Measurements from ENCODE around the gene POLR2H. TPM values are rescaled to one million over a fixed set of nuclear protein-coding genes. Genes with fewer than 3 reads are reported as not detected.

The POLR2H gene
- total RNA-seq, 1 experiment from 2014 or later: 101 TPM

DNA sequence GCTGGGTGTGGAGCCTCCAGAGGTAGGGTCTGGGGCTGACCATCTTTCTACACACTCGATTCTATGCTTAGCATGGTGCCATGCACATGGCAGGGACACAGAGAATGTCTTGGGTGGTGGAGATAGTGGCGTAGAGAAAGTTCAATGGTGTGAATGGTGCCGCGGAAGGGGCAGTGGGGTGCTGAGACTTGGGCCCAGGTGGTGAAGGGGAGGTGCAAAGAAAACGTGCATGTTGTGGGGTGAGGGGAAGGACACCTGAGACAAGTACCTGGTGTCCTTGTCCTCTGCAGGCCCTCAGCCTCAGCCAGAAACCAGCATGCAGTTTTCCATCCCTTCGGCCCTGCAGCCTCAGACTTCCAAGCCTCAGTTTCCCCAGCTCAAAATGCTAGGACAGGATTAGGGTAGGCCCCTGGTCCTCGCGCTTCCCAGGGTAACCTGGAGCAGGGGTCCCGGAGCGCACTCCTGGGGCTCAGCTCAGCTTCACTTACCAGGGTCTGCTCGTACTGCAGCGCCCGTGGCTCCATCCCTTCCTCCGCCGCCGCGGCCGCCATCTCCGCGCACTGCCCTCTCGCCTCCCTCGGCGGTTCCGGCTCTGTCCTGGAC is 480 bp upstream of the POLR2H start:
- H3K9me3 ChIP-seq (replicated peaks): no peaks in the 10 kb centered on the region
- H3K36me3 ChIP-seq: peaks cover 54% of the 10 kb centered on the region
- H3K27me3 ChIP-seq (replicated peaks): no peaks in the 10 kb centered on the region
- peak in 1 of 2 experiments; percentile 11 for DNase-seq (ENCODE audit: low read depth in 1 of 2, low spot score in 2 of 2)
- H3K4me1 ChIP-seq (replicated peaks): peaks cover 58% of the 10 kb centered on the region
- H3K4me3 ChIP-seq: peak overlapping the region; percentile 90
- H3K27ac ChIP-seq: peak overlapping the region; percentile 99

DNA sequence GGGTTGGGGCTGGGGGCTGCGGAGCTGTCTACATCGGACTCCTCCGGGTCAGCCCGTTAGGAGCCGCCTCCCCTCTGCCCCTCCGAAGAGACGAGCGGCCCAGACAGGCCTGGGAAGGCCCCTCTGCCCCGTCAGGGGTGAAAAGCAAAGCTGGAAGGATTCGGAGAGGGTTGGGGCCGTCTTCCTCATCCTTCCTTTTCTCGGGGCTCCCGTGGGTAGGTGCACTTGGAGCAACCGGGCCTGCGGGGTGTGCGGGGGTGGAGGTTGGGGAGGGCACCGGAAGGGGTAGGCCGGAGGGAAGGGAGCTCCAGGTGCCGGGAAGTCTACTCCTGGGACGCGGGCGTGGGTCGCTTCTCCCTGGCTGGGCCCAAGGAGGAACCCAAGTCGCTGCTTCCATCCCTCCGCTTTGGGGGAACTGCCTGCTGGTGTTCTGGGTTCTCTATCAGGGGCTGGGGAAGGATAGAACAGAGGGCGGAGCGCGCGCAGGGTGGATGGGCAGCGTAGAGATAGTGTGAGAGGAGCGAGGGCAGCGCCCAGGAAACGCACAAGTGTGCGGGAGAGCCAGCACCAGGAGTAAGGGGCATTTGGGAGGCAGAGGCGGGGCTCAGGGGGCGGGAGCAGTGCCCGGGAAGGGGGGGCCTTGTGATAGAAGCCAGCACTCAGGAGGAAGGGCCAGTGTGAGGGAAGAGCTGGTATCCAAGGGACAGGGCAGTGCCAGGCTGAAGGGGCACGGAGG is 590 bp downstream of the POLR2H start:
- Histone ChIP-seq H3K36me3 (peaks cover 54% of the 10 kb centered on the region), H3K9me3 (replicated peaks) (no peaks in the 10 kb centered on the region), H3K27ac (peak overlapping the region; percentile 99), H3K4me1 (replicated peaks) (peaks cover 47% of the 10 kb centered on the region), H3K4me3 (peak overlapping the region; percentile 90), H3K27me3 (replicated peaks) (no peaks in the 10 kb centered on the region)
- peak in 1 of 2 experiments; percentile 57 for DNase-seq (ENCODE audit: low read depth in 1 of 2, low spot score in 2 of 2)

DNA sequence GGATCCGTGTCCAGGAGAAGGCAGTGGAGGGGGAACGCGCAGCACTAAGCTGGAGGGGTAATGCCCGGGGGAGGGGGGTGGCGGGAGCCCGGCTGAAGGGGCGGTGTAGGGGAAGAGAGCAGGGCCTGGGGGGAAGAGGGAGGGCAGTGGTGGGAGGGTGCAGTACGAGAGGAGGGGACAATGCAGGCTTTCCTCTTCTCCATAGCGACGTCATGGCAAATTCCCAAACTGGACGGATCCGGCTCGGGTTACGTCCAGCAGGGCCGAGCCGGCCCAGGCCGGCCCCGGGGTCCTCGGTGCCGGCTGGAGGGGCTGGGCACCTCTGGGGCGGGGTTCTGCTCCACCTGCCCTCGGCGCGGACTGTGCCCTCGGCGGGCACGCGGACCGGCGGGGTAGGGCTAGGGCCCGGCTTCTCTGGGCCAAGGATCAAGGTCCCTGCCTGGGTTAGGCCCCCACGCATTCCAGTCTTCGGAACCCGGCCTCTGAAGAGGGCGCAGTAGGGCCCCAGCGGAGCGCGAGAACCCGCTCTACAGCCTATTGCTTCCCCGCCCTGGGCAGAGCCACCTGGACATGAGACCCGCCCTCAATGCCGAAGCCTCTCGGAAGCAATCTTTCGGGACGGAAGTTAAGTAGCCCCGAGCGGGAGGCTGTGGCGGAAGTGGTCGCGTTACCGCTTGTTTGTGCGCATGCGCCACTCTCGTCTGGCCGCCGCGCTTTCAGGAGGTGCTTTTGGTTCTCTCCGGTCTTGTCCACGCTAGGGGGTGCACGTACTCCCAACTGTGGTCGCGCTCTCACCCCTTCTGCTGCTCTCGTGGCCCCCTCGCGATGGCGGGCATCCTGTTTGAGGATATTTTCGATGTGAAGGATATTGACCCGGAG is 1.4 kb downstream of the POLR2H start:
- peak overlapping the region; percentile 99 for H3K27ac ChIP-seq
- H3K9me3 ChIP-seq (replicated peaks): no peaks in the 10 kb centered on the region
- peaks cover 44% of the 10 kb centered on the region for H3K4me1 ChIP-seq (replicated peaks)
- peak; percentile 92 to 96 for DNase-seq (ENCODE audit: low read depth in 1 of 2, low spot score in 2 of 2)
- H3K4me3 ChIP-seq: peak overlapping the region; percentile 90
- H3K36me3 ChIP-seq: peaks cover 50% of the 10 kb centered on the region
- no peaks in the 10 kb centered on the region for H3K27me3 ChIP-seq (replicated peaks)

- H3K4me1 ChIP-seq (replicated peaks): peaks cover 18% of the 10 kb centered on the region; the same call in 1 of the 2 replicates
- no peak for DNase-seq (ENCODE audit: low read depth in 1 of 2, low spot score in 2 of 2)
- H3K36me3 ChIP-seq: peaks cover 49% of the 10 kb centered on the region
- no peaks in the 10 kb centered on the region for H3K9me3 ChIP-seq (replicated peaks)
- H3K27ac ChIP-seq: no peak overlapping the region
- H3K4me3 ChIP-seq: no peak overlapping the region
- H3K27me3 ChIP-seq (replicated peaks): no peaks in the 10 kb centered on the region
Measured at GRCh38 chr3:184366619-184367289, 5.2 kb downstream of the POLR2H start.

DNA sequence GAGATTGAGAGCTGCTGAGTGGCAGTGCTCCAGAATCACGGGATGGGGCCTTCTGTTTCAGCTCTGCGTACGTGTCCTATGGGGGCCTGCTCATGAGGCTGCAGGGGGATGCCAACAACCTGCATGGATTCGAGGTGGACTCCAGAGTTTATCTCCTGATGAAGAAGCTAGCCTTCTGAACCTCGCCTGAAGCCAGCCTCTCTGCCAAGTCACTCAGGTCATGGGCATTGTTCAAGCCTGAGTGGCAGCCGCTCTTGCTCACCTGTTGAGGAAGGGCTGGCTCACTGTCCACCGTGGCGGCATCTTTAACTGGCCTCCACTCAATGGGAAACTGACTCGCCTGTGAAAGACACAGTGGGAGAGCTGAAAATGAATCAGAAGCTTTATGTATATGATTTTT is 6.6 kb downstream of the POLR2H start:
- Histone ChIP-seq H3K9me3 (replicated peaks) (no peaks in the 10 kb centered on the region), H3K36me3 (peaks cover 49% of the 10 kb centered on the region), H3K4me3 (no peak overlapping the region), H3K4me1 (replicated peaks) (peaks cover 9% of the 10 kb centered on the region; the same call in 1 of the 2 replicates), H3K27me3 (replicated peaks) (no peaks in the 10 kb centered on the region), H3K27ac (no peak overlapping the region)
- no peak for DNase-seq (ENCODE audit: low read depth in 1 of 2, low spot score in 2 of 2)

DNA sequence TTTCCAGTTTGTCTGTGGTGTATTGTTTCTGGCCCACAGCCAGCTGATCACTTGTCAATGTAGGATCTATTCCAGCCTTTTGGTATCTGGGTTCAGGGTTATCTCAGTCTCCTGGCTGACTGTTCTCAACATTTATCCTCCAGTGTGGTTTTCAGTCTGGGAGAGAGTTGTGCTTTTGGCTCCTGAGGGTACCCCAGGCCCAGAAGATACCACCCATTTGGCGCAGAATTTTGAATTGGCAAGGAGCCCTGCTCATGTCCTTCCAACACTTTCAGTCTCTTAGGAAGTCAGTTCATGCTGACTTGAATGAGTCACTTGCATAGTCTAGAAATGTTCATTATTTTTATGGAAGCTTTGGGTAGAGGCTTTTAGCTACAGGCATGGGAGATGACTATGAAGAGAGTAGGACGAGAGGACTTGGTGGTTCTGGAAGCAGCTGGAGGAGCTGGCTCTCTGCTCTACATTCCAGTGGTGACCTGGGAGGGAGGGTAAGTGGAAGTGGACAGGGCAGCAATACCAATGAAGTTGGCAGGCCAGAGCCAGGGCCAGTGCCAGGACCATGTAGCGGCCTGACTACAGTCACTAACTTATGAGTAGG is 7.2 kb downstream of the POLR2H start:
- DNase-seq (ENCODE audit: low read depth in 1 of 2, low spot score in 2 of 2): no peak
- H3K4me3 ChIP-seq: no peak overlapping the region
- peaks cover 46% of the 10 kb centered on the region for H3K36me3 ChIP-seq
- H3K27ac ChIP-seq: no peak overlapping the region
- H3K9me3 ChIP-seq (replicated peaks): no peaks in the 10 kb centered on the region
- no peaks in the 10 kb centered on the region for H3K27me3 ChIP-seq (replicated peaks)
- peaks cover 5% of the 10 kb centered on the region; the same call in 1 of the 2 replicates for H3K4me1 ChIP-seq (replicated peaks)

- Histone ChIP-seq H3K27me3 (replicated peaks) (no peaks in the 10 kb centered on the region), H3K9me3 (replicated peaks) (no peaks in the 10 kb centered on the region), H3K27ac (no peak overlapping the region), H3K4me3 (no peak overlapping the region), H3K4me1 (replicated peaks) (no peaks in the 10 kb centered on the region), H3K36me3 (peaks cover 21% of the 10 kb centered on the region)
- DNase-seq (ENCODE audit: low read depth in 1 of 2, low spot score in 2 of 2): peak; percentile 58 to 76
Measured at GRCh38 chr3:184371570-184372018, 10.1 kb downstream of the POLR2H start.

- no peak for DNase-seq (ENCODE audit: low read depth in 1 of 2, low spot score in 2 of 2)
- Histone ChIP-seq H3K4me1 (replicated peaks) (no peaks in the 10 kb centered on the region), H3K27ac (no peak overlapping the region), H3K9me3 (replicated peaks) (no peaks in the 10 kb centered on the region), H3K27me3 (replicated peaks) (no peaks in the 10 kb centered on the region), H3K36me3 (peaks cover 16% of the 10 kb centered on the region), H3K4me3 (no peak overlapping the region)
Measured at GRCh38 chr3:184372296-184372821, 10.8 kb downstream of the POLR2H start.

- no peaks in the 10 kb centered on the region for H3K4me1 ChIP-seq (replicated peaks)
- H3K4me3 ChIP-seq: no peak overlapping the region
- H3K27ac ChIP-seq: no peak overlapping the region
- no peaks in the 10 kb centered on the region for H3K27me3 ChIP-seq (replicated peaks)
- no peaks in the 10 kb centered on the region for H3K9me3 ChIP-seq (replicated peaks)
- DNase-seq (ENCODE audit: low read depth in 1 of 2, low spot score in 2 of 2): no peak
- peaks cover 12% of the 10 kb centered on the region for H3K36me3 ChIP-seq
Measured at GRCh38 chr3:184372911-184373310, 11.4 kb downstream of the POLR2H start.

DNA sequence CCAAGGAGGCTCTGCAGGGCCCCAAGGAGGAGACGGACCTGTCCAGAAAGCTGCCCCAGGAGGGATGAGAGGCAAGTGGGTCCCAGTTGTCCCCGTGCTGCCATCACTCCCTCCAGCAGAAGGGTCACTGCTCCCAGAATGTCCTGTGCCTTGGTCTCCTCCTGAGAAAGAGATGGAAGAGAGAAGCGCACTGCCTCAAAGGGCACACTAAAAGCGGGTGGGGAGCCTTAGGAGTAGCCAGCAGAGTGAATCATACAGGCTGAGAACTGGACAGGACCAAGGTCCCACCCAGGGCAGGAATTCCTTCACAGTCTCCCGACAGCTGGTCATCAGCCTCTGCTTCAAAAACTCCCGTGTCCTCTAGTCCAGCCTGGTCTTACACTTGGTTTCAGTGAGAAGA is 11.9 kb downstream of the POLR2H start:
- no peak overlapping the region for H3K27ac ChIP-seq
- H3K9me3 ChIP-seq (replicated peaks): no peaks in the 10 kb centered on the region
- H3K36me3 ChIP-seq: peaks cover 7% of the 10 kb centered on the region
- no peaks in the 10 kb centered on the region for H3K27me3 ChIP-seq (replicated peaks)
- H3K4me1 ChIP-seq (replicated peaks): no peaks in the 10 kb centered on the region
- H3K4me3 ChIP-seq: no peak overlapping the region
- no peak for DNase-seq (ENCODE audit: low read depth in 1 of 2, low spot score in 2 of 2)

- Histone ChIP-seq H3K9me3 (replicated peaks) (no peaks in the 10 kb centered on the region), H3K36me3 (no peaks in the 10 kb centered on the region), H3K4me3 (no peak overlapping the region), H3K27me3 (replicated peaks) (peaks cover 4% of the 10 kb centered on the region), H3K4me1 (replicated peaks) (peaks cover 6% of the 10 kb centered on the region), H3K27ac (no peak overlapping the region)
- DNase-seq (ENCODE audit: low read depth in 1 of 2, low spot score in 2 of 2): no peak
Measured at GRCh38 chr3:184375747-184376461, 14.4 kb downstream of the POLR2H start.

DNA sequence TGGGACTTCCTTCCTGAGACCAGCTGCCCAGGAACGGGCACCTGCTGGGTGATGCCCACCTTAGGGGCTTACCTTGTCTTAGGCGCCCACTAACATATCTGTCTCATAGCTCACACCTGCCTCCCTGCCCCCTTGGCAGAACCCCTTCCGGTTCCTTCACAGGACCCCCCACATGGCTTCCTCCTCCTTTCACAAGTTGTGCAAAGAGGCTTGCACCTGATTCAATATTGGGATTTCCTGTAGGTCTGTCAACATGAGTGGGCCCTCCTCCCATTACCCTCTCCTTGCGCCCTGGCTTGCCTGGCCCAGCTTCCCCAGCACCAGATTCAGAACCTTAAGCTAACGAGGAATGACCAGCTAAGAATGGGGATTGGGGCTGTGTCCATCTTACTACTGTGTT is 15.9 kb downstream of the POLR2H start:
- Histone ChIP-seq H3K27me3 (replicated peaks) (peaks cover 6% of the 10 kb centered on the region), H3K36me3 (no peaks in the 10 kb centered on the region)

More for the DNA sequence above, 15.9 kb downstream of the POLR2H start:
- no peaks in the 10 kb centered on the region for H3K9me3 ChIP-seq (replicated peaks)
- no peak for DNase-seq (ENCODE audit: low read depth in 1 of 2, low spot score in 2 of 2)
- no peak overlapping the region for H3K4me3 ChIP-seq
- H3K4me1 ChIP-seq (replicated peaks): peaks cover 6% of the 10 kb centered on the region
- H3K27ac ChIP-seq: no peak overlapping the region

Measured in SJSA1 (cell line).